ENCODE data around the gene NID1. TPM values are rescaled to one million over a fixed set of nuclear protein-coding genes. Genes with fewer than 3 reads are reported as not detected.
"Not testable (repeated sequence)": the region's sequence is repeated elsewhere in the genome, so short reads cannot be mapped to it uniquely, and the experiment has no call there.

Gene NID1
- total RNA-seq, 1 donor from 2014 or later = 45.0 TPM

- TF ChIP-seq CTCF (IDR thresholded peaks at IDR 0.05; ENCODE audit: unreplicated experiment) = no peak
- Mint-ChIP-seq H3K4me1 (peaks cover 13% of the 10 kb centered on the region), H3K4me3 (no peak overlapping the region), H3K27ac (no peak overlapping the region), H3K9me3 (peaks cover 4% of the 10 kb centered on the region), H3K27me3 (ENCODE audit: low read depth) (peaks cover 4% of the 10 kb centered on the region), H3K36me3 (no peaks in the 10 kb centered on the region)
- no peak for DNase-seq (ENCODE audit: low spot score in 2 of 2, unreplicated experiment in 2 of 2)
Measured at GRCh38 chr1:235930543-235930942, 134.3 kb downstream of the NID1 start.

DNA sequence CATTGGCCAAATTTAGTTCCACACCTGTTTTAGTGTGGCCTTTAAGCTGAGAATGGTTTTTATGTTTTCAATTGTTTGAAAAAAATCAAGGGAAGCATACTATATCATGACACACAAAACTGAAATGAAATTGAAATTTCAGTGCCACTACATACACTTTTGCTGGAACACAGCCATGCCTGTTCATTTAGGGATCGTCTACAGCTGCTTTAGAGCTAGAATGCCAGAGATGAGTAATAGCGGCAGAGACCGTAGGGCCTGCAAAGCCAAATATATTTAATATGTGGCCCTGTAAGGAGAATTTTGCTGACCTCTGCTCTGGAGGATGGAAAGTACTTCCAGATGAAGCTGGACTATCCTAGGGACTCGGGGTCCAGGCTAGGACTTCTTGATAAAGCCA lies 135.7 kb downstream of the NID1 start:
- DNase-seq (ENCODE audit: low spot score in 2 of 2, unreplicated experiment in 2 of 2) = no peak
- no peak for TF ChIP-seq CTCF (IDR thresholded peaks at IDR 0.05; ENCODE audit: unreplicated experiment)
- H3K27me3 Mint-ChIP-seq (ENCODE audit: low read depth) = peaks cover 4% of the 10 kb centered on the region
- H3K9me3 Mint-ChIP-seq = peaks cover 4% of the 10 kb centered on the region
- H3K27ac Mint-ChIP-seq = no peak overlapping the region
- peaks cover 15% of the 10 kb centered on the region for H3K4me1 Mint-ChIP-seq
- H3K4me3 Mint-ChIP-seq = no peak overlapping the region
- H3K36me3 Mint-ChIP-seq = no peaks in the 10 kb centered on the region

DNA sequence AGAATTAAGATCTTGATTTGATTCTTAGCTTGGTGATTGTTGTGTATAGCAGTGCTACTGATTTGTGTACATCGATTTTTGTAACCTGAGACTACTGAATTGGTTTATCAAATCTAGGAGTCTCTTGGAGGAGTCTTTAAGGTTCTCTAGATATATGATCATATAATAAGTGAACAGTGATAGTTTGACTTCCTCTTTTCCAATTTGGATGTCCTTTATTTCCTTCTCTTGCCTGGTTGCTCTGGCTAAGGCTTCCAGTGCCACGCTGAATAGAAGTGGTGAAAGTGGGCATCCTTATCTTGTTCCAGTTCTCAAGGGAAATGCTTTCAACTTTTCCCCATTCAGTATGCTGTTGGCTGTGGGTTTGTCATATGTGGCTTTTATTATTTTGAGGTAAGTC lies 136.7 kb downstream of the NID1 start:
- DNase-seq (ENCODE audit: low spot score in 2 of 2, unreplicated experiment in 2 of 2) = no peak
- Mint-ChIP-seq H3K36me3 (no peaks in the 10 kb centered on the region), H3K4me1 (peaks cover 23% of the 10 kb centered on the region), H3K27me3 (ENCODE audit: low read depth) (peaks cover 4% of the 10 kb centered on the region), H3K27ac (no peak overlapping the region), H3K9me3 (peaks cover 4% of the 10 kb centered on the region), H3K4me3 (no peak overlapping the region)
- TF ChIP-seq CTCF (IDR thresholded peaks at IDR 0.05; ENCODE audit: unreplicated experiment) = no peak

- not testable (repeated sequence) for H3K27me3 Mint-ChIP-seq (ENCODE audit: low read depth); DNase-seq (ENCODE audit: low spot score in 2 of 2, unreplicated experiment in 2 of 2); H3K27ac Mint-ChIP-seq; H3K36me3 Mint-ChIP-seq; H3K4me3 Mint-ChIP-seq; H3K9me3 Mint-ChIP-seq
- H3K4me1 Mint-ChIP-seq = peaks cover 24% of the 10 kb centered on the region
Measured at GRCh38 chr1:235927551-235927950, 137.3 kb downstream of the NID1 start.

Other genes starting within 250 kb of the NID1 start
- gene LYST, start 198.2 kb downstream of the NID1 start, total RNA-seq = 6.6 to 8.0 TPM (median 7.2 TPM) in 3 replicates
- gene GPR137B, start 77.4 kb upstream of the NID1 start, total RNA-seq = 22.1 to 25.2 TPM (median 23.1 TPM) in 3 replicates
- gene ERO1B, start 216.9 kb upstream of the NID1 start, total RNA-seq = 6.4 to 7.5 TPM (median 7.0 TPM) in 3 replicates

All from mesothelial cell of epicardium (in vitro differentiated cells).